GM23338 (cell line): ENCODE measurements around the gene PTPRH.

Experiments used
- CREB1 ChIP-seq: fragments of 250-450 bp; sonication (Bioruptor Pico); IDR thresholded peaks from 2 replicates; pipeline ENCODE4 v1.5.0; 2020; ENCODE audit warnings: low read depth, mild to moderate bottlenecking, moderate library complexity
- ETS1 ChIP-seq: IDR thresholded peaks from 2 replicates; pipeline ENCODE4 v1.6.1; 2016; ENCODE audit warnings: antibody characterized with exemption
- EZH2 ChIP-seq: fragments of 200-600 bp; sonication (generic); IDR thresholded peaks from one replicate; pipeline ENCODE4 v1.8.0; 2017; ENCODE audit warnings: antibody characterized with exemption, mild to moderate bottlenecking, low read depth; ENCODE audit not compliant: unreplicated experiment
- EZH2phosphoT487 ChIP-seq: fragments of 200-600 bp; sonication (generic); IDR thresholded peaks from one replicate; pipeline ENCODE4 v1.8.1; 2018; ENCODE audit warnings: antibody characterized with exemption; ENCODE audit not compliant: unreplicated experiment
- JUNB ChIP-seq: IDR thresholded peaks from one replicate; pipeline ENCODE4 v1.6.1; 2016; ENCODE audit warnings: antibody characterized with exemption; ENCODE audit not compliant: unreplicated experiment
- NANOG ChIP-seq: IDR thresholded peaks from 2 replicates; pipeline ENCODE4 v1.6.1; 2016; ENCODE audit warnings: antibody characterized with exemption, borderline replicate concordance
- POLR2AphosphoS5 ChIP-seq: IDR thresholded peaks from 2 replicates; pipeline ENCODE4 v1.6.1; 2016; ENCODE audit warnings: antibody characterized with exemption, low read depth
- STAT1 ChIP-seq: IDR thresholded peaks from one replicate; pipeline ENCODE4 v1.6.1; 2016; ENCODE audit warnings: antibody characterized with exemption; ENCODE audit not compliant: unreplicated experiment
- ZNF114 ChIP-seq: fragments of 250-450 bp; sonication (Bioruptor Pico); IDR thresholded peaks from 2 replicates; pipeline ENCODE4 v1.5.0; 2020; ENCODE audit warnings: mild to moderate bottlenecking, moderate library complexity
- TF ChIP-seq, protein P1 (sequence below), 2 experiments: fragments of 200-600 bp in 1 of 2; sonication (generic) in 1 of 2; conservative IDR thresholded peaks; 2 replicates each; pipeline versions ENCODE4 v1.5.1 to v1.6.1; 2016 to 2017; ENCODE audit warnings: antibody characterized with exemption in 2 of 2, low read depth in 2 of 2, mild to moderate bottlenecking in 2 of 2, moderate library complexity in 1 of 2
- TF ChIP-seq, protein P2 (sequence below): IDR thresholded peaks from one replicate; pipeline ENCODE4 v1.6.1; 2018; ENCODE audit warnings: antibody characterized with exemption; ENCODE audit not compliant: unreplicated experiment
- TF ChIP-seq, protein P3 (sequence below): fragments of 250-450 bp; sonication (Bioruptor Pico); IDR thresholded peaks from 2 replicates; pipeline ENCODE4 v1.5.0; 2020; ENCODE audit warnings: mild to moderate bottlenecking, moderate library complexity

- TF ChIP-seq JUNB (no peak), POLR2AphosphoS5 (no peak), EZH2 (no peak), CREB1 (no peak), EZH2phosphoT487 (no peak), NANOG (no peak), ETS1 (no peak), ZNF114 (CRISPR knock-in tag) (no peak), STAT1 (no peak)
- TF ChIP-seq, protein P1, sequence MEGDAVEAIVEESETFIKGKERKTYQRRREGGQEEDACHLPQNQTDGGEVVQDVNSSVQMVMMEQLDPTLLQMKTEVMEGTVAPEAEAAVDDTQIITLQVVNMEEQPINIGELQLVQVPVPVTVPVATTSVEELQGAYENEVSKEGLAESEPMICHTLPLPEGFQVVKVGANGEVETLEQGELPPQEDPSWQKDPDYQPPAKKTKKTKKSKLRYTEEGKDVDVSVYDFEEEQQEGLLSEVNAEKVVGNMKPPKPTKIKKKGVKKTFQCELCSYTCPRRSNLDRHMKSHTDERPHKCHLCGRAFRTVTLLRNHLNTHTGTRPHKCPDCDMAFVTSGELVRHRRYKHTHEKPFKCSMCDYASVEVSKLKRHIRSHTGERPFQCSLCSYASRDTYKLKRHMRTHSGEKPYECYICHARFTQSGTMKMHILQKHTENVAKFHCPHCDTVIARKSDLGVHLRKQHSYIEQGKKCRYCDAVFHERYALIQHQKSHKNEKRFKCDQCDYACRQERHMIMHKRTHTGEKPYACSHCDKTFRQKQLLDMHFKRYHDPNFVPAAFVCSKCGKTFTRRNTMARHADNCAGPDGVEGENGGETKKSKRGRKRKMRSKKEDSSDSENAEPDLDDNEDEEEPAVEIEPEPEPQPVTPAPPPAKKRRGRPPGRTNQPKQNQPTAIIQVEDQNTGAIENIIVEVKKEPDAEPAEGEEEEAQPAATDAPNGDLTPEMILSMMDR (conservative IDR thresholded peaks at IDR 0.05; ENCODE audit: low read depth in 2 of 2): no peak
- TF ChIP-seq, protein P2, sequence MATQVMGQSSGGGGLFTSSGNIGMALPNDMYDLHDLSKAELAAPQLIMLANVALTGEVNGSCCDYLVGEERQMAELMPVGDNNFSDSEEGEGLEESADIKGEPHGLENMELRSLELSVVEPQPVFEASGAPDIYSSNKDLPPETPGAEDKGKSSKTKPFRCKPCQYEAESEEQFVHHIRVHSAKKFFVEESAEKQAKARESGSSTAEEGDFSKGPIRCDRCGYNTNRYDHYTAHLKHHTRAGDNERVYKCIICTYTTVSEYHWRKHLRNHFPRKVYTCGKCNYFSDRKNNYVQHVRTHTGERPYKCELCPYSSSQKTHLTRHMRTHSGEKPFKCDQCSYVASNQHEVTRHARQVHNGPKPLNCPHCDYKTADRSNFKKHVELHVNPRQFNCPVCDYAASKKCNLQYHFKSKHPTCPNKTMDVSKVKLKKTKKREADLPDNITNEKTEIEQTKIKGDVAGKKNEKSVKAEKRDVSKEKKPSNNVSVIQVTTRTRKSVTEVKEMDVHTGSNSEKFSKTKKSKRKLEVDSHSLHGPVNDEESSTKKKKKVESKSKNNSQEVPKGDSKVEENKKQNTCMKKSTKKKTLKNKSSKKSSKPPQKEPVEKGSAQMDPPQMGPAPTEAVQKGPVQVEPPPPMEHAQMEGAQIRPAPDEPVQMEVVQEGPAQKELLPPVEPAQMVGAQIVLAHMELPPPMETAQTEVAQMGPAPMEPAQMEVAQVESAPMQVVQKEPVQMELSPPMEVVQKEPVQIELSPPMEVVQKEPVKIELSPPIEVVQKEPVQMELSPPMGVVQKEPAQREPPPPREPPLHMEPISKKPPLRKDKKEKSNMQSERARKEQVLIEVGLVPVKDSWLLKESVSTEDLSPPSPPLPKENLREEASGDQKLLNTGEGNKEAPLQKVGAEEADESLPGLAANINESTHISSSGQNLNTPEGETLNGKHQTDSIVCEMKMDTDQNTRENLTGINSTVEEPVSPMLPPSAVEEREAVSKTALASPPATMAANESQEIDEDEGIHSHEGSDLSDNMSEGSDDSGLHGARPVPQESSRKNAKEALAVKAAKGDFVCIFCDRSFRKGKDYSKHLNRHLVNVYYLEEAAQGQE: no peak
- TF ChIP-seq, protein P3, sequence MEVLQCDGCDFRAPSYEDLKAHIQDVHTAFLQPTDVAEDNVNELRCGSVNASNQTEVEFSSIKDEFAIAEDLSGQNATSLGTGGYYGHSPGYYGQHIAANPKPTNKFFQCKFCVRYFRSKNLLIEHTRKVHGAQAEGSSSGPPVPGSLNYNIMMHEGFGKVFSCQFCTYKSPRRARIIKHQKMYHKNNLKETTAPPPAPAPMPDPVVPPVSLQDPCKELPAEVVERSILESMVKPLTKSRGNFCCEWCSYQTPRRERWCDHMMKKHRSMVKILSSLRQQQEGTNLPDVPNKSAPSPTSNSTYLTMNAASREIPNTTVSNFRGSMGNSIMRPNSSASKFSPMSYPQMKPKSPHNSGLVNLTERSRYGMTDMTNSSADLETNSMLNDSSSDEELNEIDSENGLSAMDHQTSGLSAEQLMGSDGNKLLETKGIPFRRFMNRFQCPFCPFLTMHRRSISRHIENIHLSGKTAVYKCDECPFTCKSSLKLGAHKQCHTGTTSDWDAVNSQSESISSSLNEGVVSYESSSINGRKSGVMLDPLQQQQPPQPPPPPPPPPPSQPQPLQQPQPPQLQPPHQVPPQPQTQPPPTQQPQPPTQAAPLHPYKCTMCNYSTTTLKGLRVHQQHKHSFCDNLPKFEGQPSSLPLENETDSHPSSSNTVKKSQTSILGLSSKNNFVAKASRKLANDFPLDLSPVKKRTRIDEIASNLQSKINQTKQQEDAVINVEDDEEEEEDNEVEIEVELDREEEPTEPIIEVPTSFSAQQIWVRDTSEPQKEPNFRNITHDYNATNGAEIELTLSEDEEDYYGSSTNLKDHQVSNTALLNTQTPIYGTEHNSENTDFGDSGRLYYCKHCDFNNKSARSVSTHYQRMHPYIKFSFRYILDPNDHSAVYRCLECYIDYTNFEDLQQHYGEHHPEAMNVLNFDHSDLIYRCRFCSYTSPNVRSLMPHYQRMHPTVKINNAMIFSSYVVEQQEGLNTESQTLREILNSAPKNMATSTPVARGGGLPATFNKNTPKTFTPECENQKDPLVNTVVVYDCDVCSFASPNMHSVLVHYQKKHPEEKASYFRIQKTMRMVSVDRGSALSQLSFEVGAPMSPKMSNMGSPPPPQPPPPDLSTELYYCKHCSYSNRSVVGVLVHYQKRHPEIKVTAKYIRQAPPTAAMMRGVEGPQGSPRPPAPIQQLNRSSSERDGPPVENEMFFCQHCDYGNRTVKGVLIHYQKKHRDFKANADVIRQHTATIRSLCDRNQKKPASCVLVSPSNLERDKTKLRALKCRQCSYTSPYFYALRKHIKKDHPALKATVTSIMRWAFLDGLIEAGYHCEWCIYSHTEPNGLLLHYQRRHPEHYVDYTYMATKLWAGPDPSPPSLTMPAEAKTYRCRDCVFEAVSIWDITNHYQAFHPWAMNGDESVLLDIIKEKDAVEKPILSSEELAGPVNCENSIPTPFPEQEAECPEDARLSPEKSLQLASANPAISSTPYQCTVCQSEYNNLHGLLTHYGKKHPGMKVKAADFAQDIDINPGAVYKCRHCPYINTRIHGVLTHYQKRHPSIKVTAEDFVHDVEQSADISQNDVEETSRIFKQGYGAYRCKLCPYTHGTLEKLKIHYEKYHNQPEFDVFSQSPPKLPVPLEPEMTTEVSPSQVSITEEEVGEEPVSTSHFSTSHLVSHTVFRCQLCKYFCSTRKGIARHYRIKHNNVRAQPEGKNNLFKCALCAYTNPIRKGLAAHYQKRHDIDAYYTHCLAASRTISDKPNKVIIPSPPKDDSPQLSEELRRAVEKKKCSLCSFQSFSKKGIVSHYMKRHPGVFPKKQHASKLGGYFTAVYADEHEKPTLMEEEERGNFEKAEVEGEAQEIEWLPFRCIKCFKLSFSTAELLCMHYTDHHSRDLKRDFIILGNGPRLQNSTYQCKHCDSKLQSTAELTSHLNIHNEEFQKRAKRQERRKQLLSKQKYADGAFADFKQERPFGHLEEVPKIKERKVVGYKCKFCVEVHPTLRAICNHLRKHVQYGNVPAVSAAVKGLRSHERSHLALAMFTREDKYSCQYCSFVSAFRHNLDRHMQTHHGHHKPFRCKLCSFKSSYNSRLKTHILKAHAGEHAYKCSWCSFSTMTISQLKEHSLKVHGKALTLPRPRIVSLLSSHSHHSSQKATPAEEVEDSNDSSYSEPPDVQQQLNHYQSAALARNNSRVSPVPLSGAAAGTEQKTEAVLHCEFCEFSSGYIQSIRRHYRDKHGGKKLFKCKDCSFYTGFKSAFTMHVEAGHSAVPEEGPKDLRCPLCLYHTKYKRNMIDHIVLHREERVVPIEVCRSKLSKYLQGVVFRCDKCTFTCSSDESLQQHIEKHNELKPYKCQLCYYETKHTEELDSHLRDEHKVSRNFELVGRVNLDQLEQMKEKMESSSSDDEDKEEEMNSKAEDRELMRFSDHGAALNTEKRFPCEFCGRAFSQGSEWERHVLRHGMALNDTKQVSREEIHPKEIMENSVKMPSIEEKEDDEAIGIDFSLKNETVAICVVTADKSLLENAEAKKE (CRISPR knock-in tag): no peak
Measured at GRCh38 chr19:55230329-55230728, 21.0 kb upstream of the PTPRH start.
